ENCODE data around the gene FAM20C.

FAM20C gene

DNA sequence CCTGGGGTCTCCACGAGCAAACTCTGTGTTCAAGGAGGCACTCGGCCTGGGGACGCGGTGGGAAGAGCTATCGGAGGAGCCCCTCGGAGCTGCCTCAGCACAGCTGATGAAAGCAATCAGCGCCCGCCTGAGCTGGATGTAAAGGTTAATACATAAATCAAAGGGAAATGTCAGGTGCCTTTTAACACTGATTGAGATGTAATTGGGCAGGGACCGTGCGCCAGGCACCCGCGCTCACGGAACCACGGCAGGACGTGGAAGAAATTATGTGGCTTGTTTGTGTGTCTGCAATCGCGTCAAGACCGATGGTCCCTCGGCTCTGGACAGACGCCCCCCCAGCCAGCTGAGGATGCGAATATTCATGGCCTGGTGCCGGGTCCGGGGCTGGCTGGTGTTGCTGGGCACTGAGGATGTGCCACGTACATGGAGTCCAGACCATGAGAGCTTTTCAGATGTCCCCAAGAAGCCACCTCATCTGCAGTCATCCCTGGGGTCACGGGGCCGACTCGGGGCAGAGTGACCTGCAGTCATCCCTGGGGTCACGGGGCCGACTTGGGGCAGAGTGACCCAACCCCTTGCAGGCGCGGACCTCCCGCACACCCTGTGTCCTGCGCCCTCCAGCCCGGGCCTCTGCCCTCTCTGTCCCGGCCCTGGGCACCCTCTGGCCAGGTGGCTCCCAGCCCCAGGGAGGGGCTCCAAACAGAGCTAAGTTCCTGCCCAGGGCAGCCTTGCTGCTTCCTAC is 113.2 kb downstream of the FAM20C start:
- no peak for DNase-seq (ENCODE audit: low spot score)

DNA sequence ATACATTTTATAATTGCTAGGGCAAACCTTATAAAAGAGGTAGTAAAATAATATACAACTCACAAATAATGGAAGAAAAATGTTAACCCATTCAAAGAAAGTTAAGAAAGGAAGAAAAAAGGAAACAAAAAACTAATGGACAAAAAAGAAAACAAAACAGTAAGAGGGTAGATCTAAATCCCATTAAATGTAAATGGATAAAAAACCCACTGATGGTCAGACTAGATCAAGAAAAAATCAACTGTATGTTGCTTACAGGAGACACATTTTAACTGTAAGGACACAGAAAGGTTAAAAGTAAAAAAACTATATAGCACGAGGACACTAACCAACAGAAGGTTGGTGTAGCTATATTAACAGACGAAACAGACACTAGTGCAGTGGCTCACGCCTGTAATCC is 115.6 kb downstream of the FAM20C start:
- DNase-seq (ENCODE audit: low spot score) = no peak

GRCh38 chr7:309586-310228 is 117.3 kb downstream of the FAM20C start:
- no peak for DNase-seq (ENCODE audit: low spot score)
